ENCODE results near the gene SLC1A3. TPM values are rescaled to one million over a fixed set of nuclear protein-coding genes. Genes with fewer than 3 reads are reported as not detected.
A peak's percentile ranks its signal among the peaks of the same experiment; 100 is the strongest.

The SLC1A3 gene
- total RNA-seq, 1 experiment from 2014 or later: 9.6 TPM

DNA sequence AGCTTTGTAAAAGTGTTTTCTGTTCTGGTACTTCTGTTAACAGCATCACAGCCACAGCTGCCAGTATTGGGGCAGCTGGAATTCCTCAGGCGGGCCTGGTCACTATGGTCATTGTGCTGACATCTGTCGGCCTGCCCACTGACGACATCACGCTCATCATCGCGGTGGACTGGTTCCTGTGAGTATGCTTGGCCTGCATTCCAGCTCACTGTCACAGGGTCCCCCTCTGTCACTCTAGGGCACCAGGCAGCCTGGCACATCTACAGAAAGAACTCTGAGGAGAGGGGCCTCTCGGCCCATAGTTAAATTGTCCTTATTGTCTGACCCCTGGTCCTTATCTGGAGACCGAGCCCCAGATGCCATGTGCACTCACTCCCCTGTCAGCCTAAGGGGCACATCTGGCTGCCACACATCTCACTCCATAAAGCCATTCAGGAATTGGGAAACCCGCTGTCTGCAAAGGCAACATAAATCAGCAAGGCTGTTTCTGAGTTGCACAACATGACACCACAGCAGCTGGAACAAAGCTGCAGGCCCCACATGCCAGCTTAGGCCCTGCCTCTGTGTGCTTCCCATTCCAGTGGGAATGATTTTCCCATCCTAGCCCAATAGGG, 77.5 kb downstream of the SLC1A3 start:
- intact Hi-C loops (cut with micrococcal nuclease): no loop called here
- ChIA-PET CTCF (interaction anchor here (0.9 to 3.0 kb wide), 4 partner anchors 12 to 269 kb away, joined by 3 to 15 read pairs (median 4); no protein-coding TSS in a partner anchor), POLR2A (interaction anchor here (1.4 kb wide), 1 partner anchor 77 kb away, joined by 3 read pairs; no protein-coding TSS in a partner anchor)
- no peaks in the 10 kb centered on the region for H3K36me3 Mint-ChIP-seq (ENCODE audit: insufficient read depth, unreplicated experiment)
- H3K27me3 Mint-ChIP-seq (ENCODE audit: insufficient read depth, unreplicated experiment): no peaks in the 10 kb centered on the region
- H3K4me3 Mint-ChIP-seq (ENCODE audit: unreplicated experiment): no peak overlapping the region
- H3K9me3 Mint-ChIP-seq (ENCODE audit: unreplicated experiment): no peaks in the 10 kb centered on the region
- TF ChIP-seq, protein P1, sequence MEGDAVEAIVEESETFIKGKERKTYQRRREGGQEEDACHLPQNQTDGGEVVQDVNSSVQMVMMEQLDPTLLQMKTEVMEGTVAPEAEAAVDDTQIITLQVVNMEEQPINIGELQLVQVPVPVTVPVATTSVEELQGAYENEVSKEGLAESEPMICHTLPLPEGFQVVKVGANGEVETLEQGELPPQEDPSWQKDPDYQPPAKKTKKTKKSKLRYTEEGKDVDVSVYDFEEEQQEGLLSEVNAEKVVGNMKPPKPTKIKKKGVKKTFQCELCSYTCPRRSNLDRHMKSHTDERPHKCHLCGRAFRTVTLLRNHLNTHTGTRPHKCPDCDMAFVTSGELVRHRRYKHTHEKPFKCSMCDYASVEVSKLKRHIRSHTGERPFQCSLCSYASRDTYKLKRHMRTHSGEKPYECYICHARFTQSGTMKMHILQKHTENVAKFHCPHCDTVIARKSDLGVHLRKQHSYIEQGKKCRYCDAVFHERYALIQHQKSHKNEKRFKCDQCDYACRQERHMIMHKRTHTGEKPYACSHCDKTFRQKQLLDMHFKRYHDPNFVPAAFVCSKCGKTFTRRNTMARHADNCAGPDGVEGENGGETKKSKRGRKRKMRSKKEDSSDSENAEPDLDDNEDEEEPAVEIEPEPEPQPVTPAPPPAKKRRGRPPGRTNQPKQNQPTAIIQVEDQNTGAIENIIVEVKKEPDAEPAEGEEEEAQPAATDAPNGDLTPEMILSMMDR (IDR thresholded peaks at IDR 0.05; ENCODE audit: unreplicated experiment): no peak
- H3K4me1 Mint-ChIP-seq (ENCODE audit: insufficient read depth, unreplicated experiment): no peaks in the 10 kb centered on the region
- DNase-seq (ENCODE audit: unreplicated experiment): peak; percentile 48
- no peak overlapping the region for H3K27ac Mint-ChIP-seq (ENCODE audit: low read depth, unreplicated experiment)
- no TSS peak for BruUV-seq (replicated peaks)

DNA sequence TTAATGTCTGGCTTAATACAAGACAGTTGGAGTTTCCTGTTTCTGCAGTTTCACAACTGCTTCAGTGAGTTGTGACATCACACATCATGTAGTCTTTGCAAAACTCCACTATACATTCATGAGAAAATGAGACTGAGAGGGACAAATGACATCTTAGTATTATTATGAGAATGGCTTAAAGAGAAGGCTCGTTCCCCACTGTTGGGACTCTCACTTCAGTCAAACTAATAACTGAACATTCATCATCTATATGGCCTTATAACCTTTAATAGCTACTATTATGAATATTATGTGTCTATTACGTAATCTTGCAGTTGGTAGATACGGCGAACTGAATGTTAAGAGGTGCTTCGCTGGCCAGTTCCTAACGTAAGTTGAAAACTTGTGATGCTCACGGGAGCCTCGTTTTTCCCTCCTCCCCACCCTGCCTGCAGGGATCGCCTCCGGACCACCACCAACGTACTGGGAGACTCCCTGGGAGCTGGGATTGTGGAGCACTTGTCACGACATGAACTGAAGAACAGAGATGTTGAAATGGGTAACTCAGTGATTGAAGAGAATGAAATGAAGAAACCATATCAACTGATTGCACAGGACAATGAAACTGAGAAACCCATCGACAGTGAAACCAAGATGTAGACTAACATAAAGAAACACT, 79.4 kb downstream of the SLC1A3 start:
- CTCF ChIA-PET: interaction anchor here (3.0 kb wide), 1 partner anchor 10 kb away, joined by 15 read pairs; no protein-coding TSS in a partner anchor
- POLR2A ChIA-PET: interaction anchor here (0.7 kb wide), 1 partner anchor 339 kb away, joined by 4 read pairs; no protein-coding TSS in a partner anchor
- intact Hi-C loops (cut with micrococcal nuclease): no loop called here
- Mint-ChIP-seq H3K36me3 (ENCODE audit: insufficient read depth, unreplicated experiment) (no peaks in the 10 kb centered on the region), H3K9me3 (ENCODE audit: unreplicated experiment) (no peaks in the 10 kb centered on the region), H3K27me3 (ENCODE audit: insufficient read depth, unreplicated experiment) (no peaks in the 10 kb centered on the region), H3K27ac (ENCODE audit: low read depth, unreplicated experiment) (no peak overlapping the region), H3K4me3 (ENCODE audit: unreplicated experiment) (no peak overlapping the region), H3K4me1 (ENCODE audit: insufficient read depth, unreplicated experiment) (peaks cover 6% of the 10 kb centered on the region)
- DNase-seq (ENCODE audit: unreplicated experiment): peak; percentile 42
- TF ChIP-seq, protein P1 (IDR thresholded peaks at IDR 0.05; ENCODE audit: unreplicated experiment): no peak
- BruUV-seq (replicated peaks): no TSS peak

DNA sequence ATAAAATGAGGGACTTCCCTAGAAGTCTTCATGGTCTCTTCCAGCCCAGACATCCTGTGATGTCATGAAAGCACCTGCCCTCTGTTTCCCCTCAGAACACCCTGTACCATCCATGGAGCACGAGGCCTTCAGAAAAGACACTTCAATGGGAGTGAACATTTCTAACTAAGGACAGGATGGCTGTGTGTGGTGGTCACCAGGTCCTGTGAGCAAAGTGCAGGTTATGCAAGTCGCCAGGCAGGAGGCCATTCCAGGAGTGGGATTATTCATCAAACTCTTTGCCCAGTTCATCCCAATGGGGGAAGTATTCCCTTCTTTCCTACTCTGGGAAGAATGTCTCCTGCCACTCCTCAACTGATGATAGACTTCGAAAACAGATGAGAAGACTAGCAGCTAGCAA, 80.5 kb downstream of the SLC1A3 start:
- intact Hi-C loops (cut with micrococcal nuclease): no loop called here
- TF ChIP-seq, protein P1 (IDR thresholded peaks at IDR 0.05; ENCODE audit: unreplicated experiment): no peak
- Mint-ChIP-seq H3K4me3 (ENCODE audit: unreplicated experiment) (no peak overlapping the region), H3K9me3 (ENCODE audit: unreplicated experiment) (no peaks in the 10 kb centered on the region), H3K4me1 (ENCODE audit: insufficient read depth, unreplicated experiment) (peaks cover 14% of the 10 kb centered on the region), H3K27me3 (ENCODE audit: insufficient read depth, unreplicated experiment) (no peaks in the 10 kb centered on the region), H3K36me3 (ENCODE audit: insufficient read depth, unreplicated experiment) (no peaks in the 10 kb centered on the region), H3K27ac (ENCODE audit: low read depth, unreplicated experiment) (no peak overlapping the region)
- ChIA-PET CTCF (interaction anchor here (0.7 to 1.3 kb wide), 3 partner anchors 9 to 52 kb away, joined by 3 to 5 read pairs (median 4); no protein-coding TSS in a partner anchor), POLR2A (interaction anchor here (0.9 to 1.4 kb wide), 2 partner anchors 269 to 274 kb away, joined by 3 read pairs; no protein-coding TSS in a partner anchor)
- no peak for DNase-seq (ENCODE audit: unreplicated experiment)
- BruUV-seq (replicated peaks): no TSS peak

DNA sequence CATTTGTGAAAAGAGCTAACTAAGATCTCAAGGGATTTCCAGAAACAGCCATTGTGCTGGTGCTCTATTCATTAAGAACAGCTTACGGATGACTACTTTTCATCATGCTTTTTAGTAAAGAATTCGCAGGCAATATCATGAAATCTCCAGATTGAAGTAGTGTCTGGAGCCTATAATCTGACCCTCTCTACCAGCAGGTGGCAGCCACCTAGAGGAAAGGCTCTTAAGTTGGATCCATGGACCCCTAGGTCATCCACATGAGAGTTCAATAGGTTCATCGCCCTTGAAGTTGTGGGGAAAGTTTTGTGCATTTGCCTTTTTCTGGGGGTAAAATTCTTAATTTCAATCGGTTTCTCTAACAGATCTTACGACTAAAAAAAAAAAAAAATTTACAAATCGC, 82.3 kb downstream of the SLC1A3 start:
- H3K4me3 Mint-ChIP-seq (ENCODE audit: unreplicated experiment): no peak overlapping the region
- peaks cover 14% of the 10 kb centered on the region for H3K4me1 Mint-ChIP-seq (ENCODE audit: insufficient read depth, unreplicated experiment)
- BruUV-seq (replicated peaks): no TSS peak
- intact Hi-C loops (cut with micrococcal nuclease): no loop called here
- ChIA-PET CTCF (interaction anchor here (1.1 to 10.5 kb wide), 4 partner anchors 19 to 274 kb away, joined by 3 to 170 read pairs (median 6); no protein-coding TSS in a partner anchor), POLR2A (interaction anchor here (0.6 to 2.8 kb wide), 3 partner anchors 79 to 105 kb away, joined by 3 to 35 read pairs (median 4); partner anchors contain the start of gene SLC1A3)
- H3K27ac Mint-ChIP-seq (ENCODE audit: low read depth, unreplicated experiment): no peak overlapping the region
- H3K36me3 Mint-ChIP-seq (ENCODE audit: insufficient read depth, unreplicated experiment): no peaks in the 10 kb centered on the region
- H3K9me3 Mint-ChIP-seq (ENCODE audit: unreplicated experiment): no peaks in the 10 kb centered on the region
- H3K27me3 Mint-ChIP-seq (ENCODE audit: insufficient read depth, unreplicated experiment): no peaks in the 10 kb centered on the region
- TF ChIP-seq, protein P1 (IDR thresholded peaks at IDR 0.05; ENCODE audit: unreplicated experiment): no peak
- peak; percentile 31 for DNase-seq (ENCODE audit: unreplicated experiment)
